SH-SY5Y (cell line): ENCODE measurements around the gene FRY.

Experiments
- GATA2 ChIP-seq: IDR thresholded peaks from 2 replicates; pipeline ENCODE4 v1.6.1; 2011; ENCODE audit warnings: mild to moderate bottlenecking, low read depth, low read length
- GATA3 ChIP-seq: IDR thresholded peaks from 2 replicates; pipeline ENCODE4 v1.6.1; 2011; ENCODE audit warnings: low read depth, mild to moderate bottlenecking, low read length, moderate library complexity

FRY gene

GRCh38 chr13:32300920-32301319, 269.3 kb downstream of the FRY start:
- TF ChIP-seq GATA3, result no peak

GRCh38 chr13:32302461-32302860, 270.9 kb downstream of the FRY start:
- no peak for TF ChIP-seq GATA2
- TF ChIP-seq GATA3, result no peak

GRCh38 chr13:32305646-32306045, 274.1 kb downstream of the FRY start:
- no peak for TF ChIP-seq GATA2
- no peak for TF ChIP-seq GATA3

GRCh38 chr13:32309312-32310133, 277.9 kb downstream of the FRY start:
- no peak for TF ChIP-seq GATA2
- no peak for TF ChIP-seq GATA3

GRCh38 chr13:32310134-32310706, 278.6 kb downstream of the FRY start:
- TF ChIP-seq GATA3 (no peak), GATA2 (no peak)

- TF ChIP-seq GATA3, result no peak
- no peak for TF ChIP-seq GATA2
Observed at GRCh38 chr13:32311188-32311897, 279.8 kb downstream of the FRY start.

GRCh38 chr13:32314271-32315237, 283.0 kb downstream of the FRY start:
- no peak for TF ChIP-seq GATA2
- no peak for TF ChIP-seq GATA3

- no peak for TF ChIP-seq GATA2
- no peak for TF ChIP-seq GATA3
Observed at GRCh38 chr13:32315238-32316027, 283.9 kb downstream of the FRY start, which contains the start of the genes BRCA2 and ZAR1L. Gene BRCA2 (plus strand): TSS chr13:32315508. CDS start chr13:32316461, 953 bp downstream. Gene ZAR1L (minus strand): TSS chr13:32315363. CDS start chr13:32311925, 3,438 bp downstream.

- no peak for TF ChIP-seq GATA2
Observed at GRCh38 chr13:32316028-32316339, 284.4 kb downstream of the FRY start.

GRCh38 chr13:32316501-32316900, 284.9 kb downstream of the FRY start:
- TF ChIP-seq GATA2 (no peak), GATA3 (no peak)

GRCh38 chr13:32317716-32318465, 286.3 kb downstream of the FRY start:
- no peak for TF ChIP-seq GATA3
- TF ChIP-seq GATA2, result no peak

- TF ChIP-seq GATA3, result no peak
- TF ChIP-seq GATA2, result no peak
Observed at GRCh38 chr13:32320528-32320927, 289.0 kb downstream of the FRY start.

- no peak for TF ChIP-seq GATA2
- no peak for TF ChIP-seq GATA3
Observed at GRCh38 chr13:32323912-32324311, 292.3 kb downstream of the FRY start.

GRCh38 chr13:32330441-32330840, 298.9 kb downstream of the FRY start:
- TF ChIP-seq GATA3, result no peak
- no peak for TF ChIP-seq GATA2
